Endothelial cell of umbilical vein (primary cell): ENCODE measurements around the gene C2orf74. TPM values are rescaled to one million over a fixed set of nuclear protein-coding genes. Genes with fewer than 3 reads are reported as not detected.

ENCODE experiments used
- BruUV-seq: library from RNA; stranded (reverse); fragments of 400-500 nt; replicated peaks from 2 replicates; lab custom pipeline; 2021; lab: Mats Ljungman, UMichigan
- CTCF ChIA-PET: fragments of 300-600, 350-600 bp; sonication (Branson Sonifier 250); formaldehyde crosslinking; loops from one replicate; lab custom pipeline; 2021; ENCODE audit warnings: antibody characterized with exemption, inconsistent platforms; lab: Charles Lee
- POLR2A ChIA-PET: fragments of 300-600, 350-600 bp; sonication (Branson Sonifier 250); formaldehyde crosslinking; loops from one replicate; lab custom pipeline; 2021; ENCODE audit warnings: antibody characterized with exemption, inconsistent platforms; lab: Charles Lee
- DNase-seq: peaks from one replicate; pipeline ENCODE4 v3.0.0-alpha.2; 2011; ENCODE audit warnings: low read depth, low spot score
- FAIRE-seq: peaks from 2 replicates; lab custom pipeline; 2011; peaks lifted over from hg19 to GRCh38; lab: Jason Lieb, UNC
- H2AFZ ChIP-seq: 2 replicates; pipeline ENCODE4 v1.6.0; 2012; ENCODE audit warnings: low read depth, low read length, control low read depth, inconsistent platforms
- H3K27ac ChIP-seq: 2 replicates; pipeline ENCODE4 v1.5.1; 2011; ENCODE audit warnings: low read depth, mild to moderate bottlenecking, control low read depth, low read length, moderate library complexity; ENCODE audit not compliant: insufficient read depth
- H3K27me3 ChIP-seq, 2 experiments: 2 replicates each; pipeline versions ENCODE4 v1.6.0 to v1.6.1; 2011; ENCODE audit warnings: low read length in 2 of 2, mixed read lengths in 1 of 2; ENCODE audit not compliant: control insufficient read depth in 2 of 2, insufficient read depth in 2 of 2
- H3K36me3 ChIP-seq, 2 experiments: 2 replicates in 1 of 2; 3 replicates in 1 of 2; pipeline ENCODE4 v1.5.1; 2011; ENCODE audit warnings: low read length in 2 of 2, mild to moderate bottlenecking in 1 of 2, moderate library complexity in 1 of 2; ENCODE audit not compliant: control insufficient read depth in 2 of 2, insufficient read depth in 2 of 2; ENCODE audit errors: extremely low read depth in 1 of 2
- H3K4me1 ChIP-seq: 3 replicates; pipeline ENCODE4 v1.5.1; 2011; ENCODE audit warnings: mild to moderate bottlenecking, low read length; ENCODE audit not compliant: control insufficient read depth, insufficient read depth; ENCODE audit errors: extremely low read depth
- H3K4me2 ChIP-seq: 2 replicates; pipeline ENCODE4 v1.6.1; 2011; ENCODE audit warnings: low read length, control low read depth, mixed read lengths; ENCODE audit not compliant: insufficient read depth
- H3K4me3 ChIP-seq, 3 experiments: fragments of 200-600 bp in 1 of 3; sonication (generic), shearing (Covaris generic) in 1 of 3; replicated peaks in 1 of 3; 2 replicates each; pipeline ENCODE4 v1.5.1; 2011 to 2016; ENCODE audit warnings: control low read depth in 3 of 3, low read length in 3 of 3, mild to moderate bottlenecking in 2 of 3, inconsistent platforms in 1 of 3, low read depth in 1 of 3, moderate library complexity in 1 of 3; ENCODE audit not compliant: insufficient read depth in 1 of 3
- H3K79me2 ChIP-seq: 2 replicates; pipeline ENCODE4 v1.6.0; 2012; ENCODE audit warnings: low read length, inconsistent platforms; ENCODE audit not compliant: control insufficient read depth, insufficient read depth
- H3K9ac ChIP-seq: replicated peaks from 2 replicates; pipeline ENCODE3; 2011; ENCODE audit warnings: low read length, control low read depth; ENCODE audit not compliant: insufficient read depth; ENCODE audit errors: extremely low read depth
- H3K9me1 ChIP-seq: replicated peaks from 3 replicates; pipeline ENCODE4 v1.6.0; 2011; ENCODE audit warnings: mild to moderate bottlenecking, low read length; ENCODE audit not compliant: control insufficient read depth, insufficient read depth; ENCODE audit errors: extremely low read depth
- H3K9me3 ChIP-seq: replicated peaks from 2 replicates; pipeline ENCODE4 v1.5.1; 2012; ENCODE audit warnings: low read length, inconsistent platforms; ENCODE audit not compliant: control insufficient read depth, insufficient read depth
- H4K20me1 ChIP-seq: replicated peaks from 2 replicates; pipeline ENCODE3; 2011; ENCODE audit warnings: mild to moderate bottlenecking, low read length; ENCODE audit not compliant: control insufficient read depth, insufficient read depth; ENCODE audit errors: extremely low read depth
- CTCF ChIP-seq, 2 donors: IDR thresholded peaks; 1 replicate in 1 of 2; 2 replicates in 1 of 2; pipeline ENCODE4 v1.5.1; 2011; ENCODE audit warnings: low read length in 2 of 2, mild to moderate bottlenecking in 2 of 2, moderate library complexity in 2 of 2, control low read depth in 1 of 2, inconsistent platforms in 1 of 2, low read depth in 1 of 2; ENCODE audit not compliant: insufficient read depth in 1 of 2; ENCODE audit errors: extremely low read depth in 1 of 2
- EZH2 ChIP-seq: IDR thresholded peaks from 2 replicates; pipeline ENCODE4 v1.6.1; 2012; ENCODE audit warnings: borderline replicate concordance, low read depth, mild to moderate bottlenecking, moderate library complexity, low read length, inconsistent platforms; ENCODE audit not compliant: severe bottlenecking
- FOS ChIP-seq: IDR thresholded peaks from 2 replicates; pipeline ENCODE4 v1.6.1; 2011; ENCODE audit warnings: mild to moderate bottlenecking, low read length, moderate library complexity, borderline replicate concordance; ENCODE audit not compliant: insufficient read depth
- GATA2 ChIP-seq: IDR thresholded peaks from 2 replicates; pipeline ENCODE4 v1.7.0; 2011; ENCODE audit warnings: low read depth, mild to moderate bottlenecking, moderate library complexity, mixed read lengths, low read length; ENCODE audit not compliant: insufficient read length, insufficient read depth
- JUN ChIP-seq: IDR thresholded peaks from 2 replicates; pipeline ENCODE4 v1.6.1; 2011; ENCODE audit warnings: borderline replicate concordance, low read depth; ENCODE audit not compliant: insufficient read length, insufficient read depth
- MAX ChIP-seq: IDR thresholded peaks from 2 replicates; pipeline ENCODE4 v1.6.1; 2011; ENCODE audit not compliant: insufficient read depth, insufficient read length
- MYC ChIP-seq: IDR thresholded peaks from one replicate; pipeline ENCODE4 v1.6.1; 2011; ENCODE audit warnings: mild to moderate bottlenecking, low read depth, low read length
- POLR2A ChIP-seq: IDR thresholded peaks from 2 replicates; pipeline ENCODE4 v1.6.1; 2012; ENCODE audit warnings: low read depth, mild to moderate bottlenecking, control low read depth, low read length
- POLR2AphosphoS5 ChIP-seq: IDR thresholded peaks from 2 replicates; pipeline ENCODE4 v1.6.1; 2012; ENCODE audit warnings: low read depth, mild to moderate bottlenecking, control low read depth, low read length, moderate library complexity; ENCODE audit not compliant: insufficient read depth
- dilution Hi-C: fragments of 300-500 bp; cut with MboI; formaldehyde crosslinking; loops from one replicate; pipeline ENCODE4 v1.15.0; 2019; ENCODE audit warnings: low sequenced_read_pairs; ENCODE audit not compliant: extremely low pct_ligation_motif_present
- intact Hi-C: fragments of 100-400 bp; cut with micrococcal nuclease; formaldehyde crosslinking; loops from one replicate; pipeline ENCODE4 v1.10.0; 2022
- polyA plus RNA-seq, 4 experiments: library from polyadenylated mRNA; depleted of rRNA in 3 of 4; stranded (reverse) in 3 of 4; unstranded in 1 of 4; fragments of >200 nt; gene quantifications; 2 replicates each; pipeline versions ENCODE4 v1.2.1 to v1.2.3, GENCODE V29; 2011 to 2012; ENCODE audit warnings: missing spikeins in 1 of 4
- total RNA-seq: library from RNA; stranded (reverse); gene quantifications from 2 replicates; pipeline ENCODE4 v1.2.3, GENCODE V29; 2021

C2orf74 gene
- total and polyA plus RNA-seq, 2 donors (not counting 3 experiments of a cell fraction or from before 2014, with no cell fraction given) = 4.1 to 5.6 TPM

- TF ChIP-seq EZH2 = no peak
- no peak for TF ChIP-seq JUN
- no peak for TF ChIP-seq CTCF (IDR thresholded peaks at IDR 0.05; ENCODE audit: extremely low read depth in 1 of 2, insufficient read depth in 1 of 2, low read depth in 1 of 2, low read length in 2 of 2)
- TF ChIP-seq FOS = no peak
- no peak for TF ChIP-seq POLR2A
- no peak for TF ChIP-seq MYC
- TF ChIP-seq POLR2AphosphoS5 = no peak
- TF ChIP-seq MAX = no peak
- TF ChIP-seq GATA2 = no peak
- Histone ChIP-seq H4K20me1 (no peaks in the 10 kb centered on the region), H3K27ac (no peak overlapping the region), H3K9me1 (no peaks in the 10 kb centered on the region), H3K9ac (no peak overlapping the region), H3K4me1 (no peaks in the 10 kb centered on the region), H3K9me3 (no peaks in the 10 kb centered on the region), H3K4me2 (no peak overlapping the region), H2AFZ (no peak overlapping the region), H3K27me3 (no peaks in the 10 kb centered on the region), H3K36me3 (peaks cover 7 to 10% of the 10 kb centered on the region in 2 experiments), H3K79me2 (no peaks in the 10 kb centered on the region), H3K4me3 (no peak overlapping the region)
- dilution Hi-C loops (no loop called here), intact Hi-C loops (no loop called here)
- DNase-seq = no peak
- no TSS peak for BruUV-seq
- CTCF ChIA-PET = interaction anchor here (1.2 kb wide), 1 partner anchor 18 kb away, joined by 3 read pairs; no protein-coding TSS in a partner anchor
- no peak for FAIRE-seq
- POLR2A ChIA-PET = no interaction called here
These were observed 44.5 kb upstream of the C2orf74 start for GRCh38 chr2:61117534-61117933.
